ENCODE results near the gene PLA2G6.
"Not testable (repeated sequence)": the region's sequence is repeated elsewhere in the genome, so short reads cannot be mapped to it uniquely, and the experiment has no call there.

PLA2G6 gene

GRCh38 chr22:38187413-38188212 lies 6.0 kb upstream of the PLA2G6 start:
- no peaks in the 10 kb centered on the region for H3K36me3 Mint-ChIP-seq
- peaks cover 2% of the 10 kb centered on the region for H3K27me3 Mint-ChIP-seq
- H3K4me3 Mint-ChIP-seq = no peak overlapping the region
- no peak overlapping the region for H3K27ac Mint-ChIP-seq
- no peaks in the 10 kb centered on the region for H3K9me3 Mint-ChIP-seq (ENCODE audit: low read depth)
- peaks cover 2% of the 10 kb centered on the region for H3K4me1 Mint-ChIP-seq (ENCODE audit: low read depth)

- H3K27me3 Mint-ChIP-seq = no peaks in the 10 kb centered on the region
- H3K9me3 Mint-ChIP-seq (ENCODE audit: low read depth) = no peaks in the 10 kb centered on the region
- H3K4me1 Mint-ChIP-seq (ENCODE audit: low read depth) = peaks cover 9% of the 10 kb centered on the region
- H3K27ac Mint-ChIP-seq = no peak overlapping the region
- H3K36me3 Mint-ChIP-seq = no peaks in the 10 kb centered on the region
- H3K4me3 Mint-ChIP-seq = no peak overlapping the region
Observed at GRCh38 chr22:38186429-38186828, 4.8 kb upstream of the PLA2G6 start.

GRCh38 chr22:38184788-38185187 lies 3.2 kb upstream of the PLA2G6 start:
- no peak overlapping the region for H3K27ac Mint-ChIP-seq
- no peaks in the 10 kb centered on the region for H3K36me3 Mint-ChIP-seq
- no peaks in the 10 kb centered on the region for H3K27me3 Mint-ChIP-seq
- H3K9me3 Mint-ChIP-seq (ENCODE audit: low read depth) = no peaks in the 10 kb centered on the region
- H3K4me3 Mint-ChIP-seq = no peak overlapping the region
- H3K4me1 Mint-ChIP-seq (ENCODE audit: low read depth) = peaks cover 25% of the 10 kb centered on the region

- Mint-ChIP-seq H3K4me1 (ENCODE audit: low read depth) (peaks cover 32% of the 10 kb centered on the region), H3K36me3 (no peaks in the 10 kb centered on the region), H3K4me3 (peak overlapping the region; percentile 92), H3K27me3 (no peaks in the 10 kb centered on the region), H3K27ac (peak overlapping the region; percentile 91), H3K9me3 (ENCODE audit: low read depth) (no peaks in the 10 kb centered on the region)
Observed at GRCh38 chr22:38180841-38181452, 683 bp downstream of the PLA2G6 start.

GRCh38 chr22:38178605-38178937 lies 3.1 kb downstream of the PLA2G6 start:
- not testable (repeated sequence) for H3K36me3 Mint-ChIP-seq; H3K9me3 Mint-ChIP-seq (ENCODE audit: low read depth); H3K27me3 Mint-ChIP-seq; H3K27ac Mint-ChIP-seq; H3K4me3 Mint-ChIP-seq
- peaks cover 33% of the 10 kb centered on the region for H3K4me1 Mint-ChIP-seq (ENCODE audit: low read depth)

- Mint-ChIP-seq H3K27ac (no peak overlapping the region), H3K27me3 (no peaks in the 10 kb centered on the region), H3K4me1 (ENCODE audit: low read depth) (peaks cover 38% of the 10 kb centered on the region)
Observed at GRCh38 chr22:38177926-38178604, 3.6 kb downstream of the PLA2G6 start.

GRCh38 chr22:38177571-38177925 lies 4.1 kb downstream of the PLA2G6 start:
- H3K9me3 Mint-ChIP-seq (ENCODE audit: low read depth); H3K36me3 Mint-ChIP-seq; H3K27me3 Mint-ChIP-seq; H3K27ac Mint-ChIP-seq; H3K4me3 Mint-ChIP-seq: not testable (repeated sequence)
- H3K4me1 Mint-ChIP-seq (ENCODE audit: low read depth) = peaks cover 37% of the 10 kb centered on the region

More at GRCh38 chr22:38177926-38178604, 3.6 kb downstream of the PLA2G6 start:
- H3K4me3 Mint-ChIP-seq = no peak overlapping the region
- no peaks in the 10 kb centered on the region for H3K36me3 Mint-ChIP-seq
- no peaks in the 10 kb centered on the region for H3K9me3 Mint-ChIP-seq (ENCODE audit: low read depth)

GRCh38 chr22:38177044-38177443 lies 4.6 kb downstream of the PLA2G6 start:
- Mint-ChIP-seq H3K4me3 (no peak overlapping the region), H3K9me3 (ENCODE audit: low read depth) (no peaks in the 10 kb centered on the region), H3K36me3 (peaks cover under 1% of the 10 kb centered on the region), H3K4me1 (ENCODE audit: low read depth) (peaks cover 38% of the 10 kb centered on the region), H3K27me3 (no peaks in the 10 kb centered on the region), H3K27ac (no peak overlapping the region)

- H3K27ac Mint-ChIP-seq = no peak overlapping the region
- no peak overlapping the region for H3K4me3 Mint-ChIP-seq
- H3K36me3 Mint-ChIP-seq = peaks cover 3% of the 10 kb centered on the region
- H3K27me3 Mint-ChIP-seq = no peaks in the 10 kb centered on the region
- H3K9me3 Mint-ChIP-seq (ENCODE audit: low read depth) = no peaks in the 10 kb centered on the region
- peaks cover 33% of the 10 kb centered on the region for H3K4me1 Mint-ChIP-seq (ENCODE audit: low read depth)
Observed at GRCh38 chr22:38176170-38176741, 5.4 kb downstream of the PLA2G6 start.

GRCh38 chr22:38175206-38176118 lies 6.2 kb downstream of the PLA2G6 start:
- H3K4me1 Mint-ChIP-seq (ENCODE audit: low read depth) = peaks cover 25% of the 10 kb centered on the region
- H3K27ac Mint-ChIP-seq = no peak overlapping the region
- no peaks in the 10 kb centered on the region for H3K9me3 Mint-ChIP-seq (ENCODE audit: low read depth)
- no peaks in the 10 kb centered on the region for H3K27me3 Mint-ChIP-seq
- peaks cover 3% of the 10 kb centered on the region for H3K36me3 Mint-ChIP-seq
- no peak overlapping the region for H3K4me3 Mint-ChIP-seq

- Mint-ChIP-seq H3K4me1 (ENCODE audit: low read depth) (peaks cover 17% of the 10 kb centered on the region), H3K27ac (no peak overlapping the region), H3K9me3 (ENCODE audit: low read depth) (no peaks in the 10 kb centered on the region), H3K36me3 (peaks cover 3% of the 10 kb centered on the region), H3K27me3 (no peaks in the 10 kb centered on the region), H3K4me3 (no peak overlapping the region)
Observed at GRCh38 chr22:38174626-38175025, 7.0 kb downstream of the PLA2G6 start.

- Mint-ChIP-seq H3K36me3 (peaks cover 3% of the 10 kb centered on the region), H3K27me3 (no peaks in the 10 kb centered on the region), H3K27ac (no peak overlapping the region), H3K4me3 (no peak overlapping the region), H3K9me3 (ENCODE audit: low read depth) (no peaks in the 10 kb centered on the region), H3K4me1 (ENCODE audit: low read depth) (peaks cover 11% of the 10 kb centered on the region)
Observed at GRCh38 chr22:38173641-38173906, 8.1 kb downstream of the PLA2G6 start.

GRCh38 chr22:38172832-38173640 lies 8.6 kb downstream of the PLA2G6 start:
- peaks cover 11% of the 10 kb centered on the region for H3K4me1 Mint-ChIP-seq (ENCODE audit: low read depth)
- H3K4me3 Mint-ChIP-seq = no peak overlapping the region

More at GRCh38 chr22:38172832-38173640, 8.6 kb downstream of the PLA2G6 start:
- H3K9me3 Mint-ChIP-seq (ENCODE audit: low read depth) = no peaks in the 10 kb centered on the region
- H3K27me3 Mint-ChIP-seq = no peaks in the 10 kb centered on the region
- peaks cover 3% of the 10 kb centered on the region for H3K36me3 Mint-ChIP-seq
- H3K27ac Mint-ChIP-seq = no peak overlapping the region

Data from activated naive CD8-positive, alpha-beta T cell (primary cell).